Panc1 (cell line): ENCODE measurements around the gene FAHD2A. TPM values are rescaled to one million over a fixed set of nuclear protein-coding genes. Genes with fewer than 3 reads are reported as not detected.

ENCODE experiments used
- ATAC-seq: fragments of 200-7000 bp; cut with Tn5 transposase; 2 replicates; pipeline ENCODE4 v1.9.1; 2020; ENCODE audit warnings: mild to moderate bottlenecking, moderate library complexity
- BruUV-seq: library from RNA; stranded (reverse); fragments of 400-500 nt; replicated peaks from 2 replicates; lab custom pipeline; 2021; lab: Mats Ljungman, UMichigan
- CTCF ChIA-PET: fragments of 300-600 bp; sonication (Branson Sonifier 250); formaldehyde crosslinking; loops from one replicate; lab custom pipeline; 2022; ENCODE audit warnings: antibody characterized with exemption; lab: Charles Lee
- POLR2A ChIA-PET: fragments of 300-600 bp; sonication (Branson Sonifier 250); formaldehyde crosslinking; loops from one replicate; lab custom pipeline; 2022; ENCODE audit warnings: antibody characterized with exemption; lab: Charles Lee
- DNase-seq: peaks from one replicate; pipeline ENCODE4 v3.0.0-alpha.2; 2010; ENCODE audit warnings: low read depth, low spot score
- H3K27ac ChIP-seq: 2 replicates; pipeline ENCODE4 v1.5.1; 2011; ENCODE audit warnings: mild to moderate bottlenecking, low read length, inconsistent platforms
- H3K27me3 ChIP-seq: fragments of 200-500 bp; sonication (Bioruptor generic); 2 replicates; pipeline ENCODE4 v1.6.0; 2014; ENCODE audit warnings: low read length, inconsistent platforms; ENCODE audit not compliant: control insufficient read depth, insufficient read depth
- H3K36me3 ChIP-seq: fragments of 200-500 bp; sonication (Bioruptor generic); 2 replicates; pipeline ENCODE4 v1.5.1; 2014; ENCODE audit warnings: inconsistent platforms, mild to moderate bottlenecking, low read length, moderate library complexity; ENCODE audit not compliant: control insufficient read depth, insufficient read depth
- H3K4me1 ChIP-seq: 2 replicates; pipeline ENCODE4 v1.5.1; 2011; ENCODE audit warnings: inconsistent platforms, mild to moderate bottlenecking, low read length, moderate library complexity; ENCODE audit not compliant: control insufficient read depth, insufficient read depth
- H3K4me3 ChIP-seq, 2 experiments: 2 replicates each; pipeline ENCODE4 v1.5.1; 2011 to 2012; ENCODE audit warnings: low read depth in 2 of 2, low read length in 2 of 2, mild to moderate bottlenecking in 2 of 2, inconsistent platforms in 1 of 2, moderate library complexity in 1 of 2
- H3K9me3 ChIP-seq: fragments of 200-500 bp; sonication (Bioruptor generic); 2 replicates; pipeline ENCODE4 v1.5.1; 2014; ENCODE audit warnings: low read depth, mild to moderate bottlenecking, inconsistent platforms, low read length, moderate library complexity; ENCODE audit not compliant: control insufficient read depth, insufficient read depth
- POLR2AphosphoS5 ChIP-seq: IDR thresholded peaks from 2 replicates; pipeline ENCODE4 v1.6.1; 2012; ENCODE audit warnings: mild to moderate bottlenecking, low read depth, low read length, moderate library complexity
- SIN3A ChIP-seq: IDR thresholded peaks from 2 replicates; pipeline ENCODE4 v1.6.1; 2012; ENCODE audit warnings: low read depth, mild to moderate bottlenecking, low read length, moderate library complexity, borderline replicate concordance; ENCODE audit not compliant: insufficient read depth
- TCF7L2 ChIP-seq: IDR thresholded peaks from 2 replicates; pipeline ENCODE4 v1.6.1; 2011; ENCODE audit warnings: mild to moderate bottlenecking, low read depth, low read length, inconsistent platforms
- in situ Hi-C: cut with HindIII; loops from 2 replicates; pipeline ENCODE4 v1.10.0; 2016; ENCODE audit warnings: low sequenced_read_pairs, low pct_unique_long_range_greater_than_20kb
- intact Hi-C: fragments of 100-400 bp; cut with micrococcal nuclease; formaldehyde crosslinking; loops from one replicate; pipeline ENCODE4 v1.10.0; 2022; ENCODE audit not compliant: unreplicated experiment
- total RNA-seq: library from RNA; stranded (reverse); gene quantifications from one replicate; pipeline ENCODE4 v1.2.1, GENCODE V29; 2021; ENCODE audit not compliant: unreplicated experiment
- TF ChIP-seq, protein P1 (sequence below), 2 experiments: IDR thresholded peaks; 2 replicates each; pipeline ENCODE4 v1.6.1; 2011 to 2012; ENCODE audit warnings: low read depth in 2 of 2, control low read depth in 1 of 2, low read length in 1 of 2, mild to moderate bottlenecking in 1 of 2, moderate library complexity in 1 of 2; ENCODE audit not compliant: insufficient read depth in 1 of 2
- TF ChIP-seq, protein P2 (sequence below): fragments of 450-650 bp; IDR thresholded peaks from 2 replicates; pipeline ENCODE4 v1.5.1; 2017; ENCODE audit warnings: mild to moderate bottlenecking

FAHD2A gene
- total RNA-seq, 1 experiment from 2014 or later, result 17.2 TPM

DNA sequence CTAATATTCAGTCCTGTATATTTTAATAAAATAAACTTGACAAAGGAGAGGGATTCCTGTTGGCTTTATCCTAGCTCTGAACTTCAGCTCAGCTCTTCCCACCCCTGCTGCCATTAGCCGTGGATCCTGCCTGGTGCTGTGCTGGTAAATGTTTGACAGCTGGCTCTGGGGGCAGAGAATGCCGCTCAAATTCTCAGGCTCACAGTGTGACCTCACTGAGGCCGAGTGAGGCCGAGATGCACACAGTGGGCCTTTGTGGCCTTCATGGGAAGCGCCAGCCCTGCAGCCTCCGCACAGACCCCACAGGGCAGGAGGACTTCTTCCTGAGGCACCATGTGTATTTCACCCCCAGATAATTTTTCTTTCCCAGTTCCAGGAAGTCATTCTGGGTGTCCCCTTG is 16.5 kb upstream of the FAHD2A start:
- Histone ChIP-seq H3K4me1 (no peaks in the 10 kb centered on the region), H3K4me3 (no peak overlapping the region), H3K27ac (no peak overlapping the region), H3K27me3 (no peaks in the 10 kb centered on the region), H3K36me3 (no peaks in the 10 kb centered on the region), H3K9me3 (no peaks in the 10 kb centered on the region)
- ATAC-seq (no peak), DNase-seq (no peak)
- ChIA-PET POLR2A (no interaction called here), CTCF (no interaction called here)
- no TSS peak for BruUV-seq
- intact Hi-C loops (no loop called here), in situ Hi-C loops (no loop called here)
- TF ChIP-seq POLR2AphosphoS5, result no peak
- TF ChIP-seq, protein P1, sequence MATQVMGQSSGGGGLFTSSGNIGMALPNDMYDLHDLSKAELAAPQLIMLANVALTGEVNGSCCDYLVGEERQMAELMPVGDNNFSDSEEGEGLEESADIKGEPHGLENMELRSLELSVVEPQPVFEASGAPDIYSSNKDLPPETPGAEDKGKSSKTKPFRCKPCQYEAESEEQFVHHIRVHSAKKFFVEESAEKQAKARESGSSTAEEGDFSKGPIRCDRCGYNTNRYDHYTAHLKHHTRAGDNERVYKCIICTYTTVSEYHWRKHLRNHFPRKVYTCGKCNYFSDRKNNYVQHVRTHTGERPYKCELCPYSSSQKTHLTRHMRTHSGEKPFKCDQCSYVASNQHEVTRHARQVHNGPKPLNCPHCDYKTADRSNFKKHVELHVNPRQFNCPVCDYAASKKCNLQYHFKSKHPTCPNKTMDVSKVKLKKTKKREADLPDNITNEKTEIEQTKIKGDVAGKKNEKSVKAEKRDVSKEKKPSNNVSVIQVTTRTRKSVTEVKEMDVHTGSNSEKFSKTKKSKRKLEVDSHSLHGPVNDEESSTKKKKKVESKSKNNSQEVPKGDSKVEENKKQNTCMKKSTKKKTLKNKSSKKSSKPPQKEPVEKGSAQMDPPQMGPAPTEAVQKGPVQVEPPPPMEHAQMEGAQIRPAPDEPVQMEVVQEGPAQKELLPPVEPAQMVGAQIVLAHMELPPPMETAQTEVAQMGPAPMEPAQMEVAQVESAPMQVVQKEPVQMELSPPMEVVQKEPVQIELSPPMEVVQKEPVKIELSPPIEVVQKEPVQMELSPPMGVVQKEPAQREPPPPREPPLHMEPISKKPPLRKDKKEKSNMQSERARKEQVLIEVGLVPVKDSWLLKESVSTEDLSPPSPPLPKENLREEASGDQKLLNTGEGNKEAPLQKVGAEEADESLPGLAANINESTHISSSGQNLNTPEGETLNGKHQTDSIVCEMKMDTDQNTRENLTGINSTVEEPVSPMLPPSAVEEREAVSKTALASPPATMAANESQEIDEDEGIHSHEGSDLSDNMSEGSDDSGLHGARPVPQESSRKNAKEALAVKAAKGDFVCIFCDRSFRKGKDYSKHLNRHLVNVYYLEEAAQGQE (IDR thresholded peaks at IDR 0.05; ENCODE audit: insufficient read depth in 1 of 2, low read depth in 2 of 2, low read length in 1 of 2), result no peak
- TF ChIP-seq SIN3A, result no peak
- TF ChIP-seq TCF7L2, result no peak
- TF ChIP-seq, protein P2, sequence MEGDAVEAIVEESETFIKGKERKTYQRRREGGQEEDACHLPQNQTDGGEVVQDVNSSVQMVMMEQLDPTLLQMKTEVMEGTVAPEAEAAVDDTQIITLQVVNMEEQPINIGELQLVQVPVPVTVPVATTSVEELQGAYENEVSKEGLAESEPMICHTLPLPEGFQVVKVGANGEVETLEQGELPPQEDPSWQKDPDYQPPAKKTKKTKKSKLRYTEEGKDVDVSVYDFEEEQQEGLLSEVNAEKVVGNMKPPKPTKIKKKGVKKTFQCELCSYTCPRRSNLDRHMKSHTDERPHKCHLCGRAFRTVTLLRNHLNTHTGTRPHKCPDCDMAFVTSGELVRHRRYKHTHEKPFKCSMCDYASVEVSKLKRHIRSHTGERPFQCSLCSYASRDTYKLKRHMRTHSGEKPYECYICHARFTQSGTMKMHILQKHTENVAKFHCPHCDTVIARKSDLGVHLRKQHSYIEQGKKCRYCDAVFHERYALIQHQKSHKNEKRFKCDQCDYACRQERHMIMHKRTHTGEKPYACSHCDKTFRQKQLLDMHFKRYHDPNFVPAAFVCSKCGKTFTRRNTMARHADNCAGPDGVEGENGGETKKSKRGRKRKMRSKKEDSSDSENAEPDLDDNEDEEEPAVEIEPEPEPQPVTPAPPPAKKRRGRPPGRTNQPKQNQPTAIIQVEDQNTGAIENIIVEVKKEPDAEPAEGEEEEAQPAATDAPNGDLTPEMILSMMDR, result no peak

DNA sequence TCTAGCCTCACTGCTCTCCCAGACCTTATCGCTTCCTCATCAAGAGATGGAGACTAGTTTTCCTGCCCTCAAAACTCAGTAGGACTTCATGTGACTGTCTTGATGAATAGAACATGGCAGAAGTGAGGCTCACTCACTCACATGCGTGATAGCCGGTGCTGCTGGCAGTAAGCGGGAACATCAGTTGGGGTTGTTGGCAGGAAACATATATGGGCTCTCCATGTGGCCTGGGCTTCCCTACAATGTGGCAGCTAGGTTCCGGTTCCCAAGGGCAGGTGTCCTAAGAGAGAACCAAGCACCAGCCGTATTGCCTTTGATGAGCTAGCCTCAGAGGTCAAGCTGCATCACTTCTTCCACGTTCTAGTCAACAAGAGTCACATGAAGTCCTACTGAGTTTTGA is 15.2 kb upstream of the FAHD2A start:
- Histone ChIP-seq H3K4me3 (no peak overlapping the region), H3K36me3 (no peaks in the 10 kb centered on the region), H3K4me1 (no peaks in the 10 kb centered on the region), H3K9me3 (no peaks in the 10 kb centered on the region), H3K27me3 (no peaks in the 10 kb centered on the region), H3K27ac (no peak overlapping the region)
- intact Hi-C loops, result no loop called here
- BruUV-seq, result no TSS peak
- no peak for TF ChIP-seq TCF7L2
- no peak for TF ChIP-seq POLR2AphosphoS5
- POLR2A ChIA-PET, result no interaction called here
- no peak for ATAC-seq
- DNase-seq, result no peak
- in situ Hi-C loops, result no loop called here
- CTCF ChIA-PET, result no interaction called here

DNA sequence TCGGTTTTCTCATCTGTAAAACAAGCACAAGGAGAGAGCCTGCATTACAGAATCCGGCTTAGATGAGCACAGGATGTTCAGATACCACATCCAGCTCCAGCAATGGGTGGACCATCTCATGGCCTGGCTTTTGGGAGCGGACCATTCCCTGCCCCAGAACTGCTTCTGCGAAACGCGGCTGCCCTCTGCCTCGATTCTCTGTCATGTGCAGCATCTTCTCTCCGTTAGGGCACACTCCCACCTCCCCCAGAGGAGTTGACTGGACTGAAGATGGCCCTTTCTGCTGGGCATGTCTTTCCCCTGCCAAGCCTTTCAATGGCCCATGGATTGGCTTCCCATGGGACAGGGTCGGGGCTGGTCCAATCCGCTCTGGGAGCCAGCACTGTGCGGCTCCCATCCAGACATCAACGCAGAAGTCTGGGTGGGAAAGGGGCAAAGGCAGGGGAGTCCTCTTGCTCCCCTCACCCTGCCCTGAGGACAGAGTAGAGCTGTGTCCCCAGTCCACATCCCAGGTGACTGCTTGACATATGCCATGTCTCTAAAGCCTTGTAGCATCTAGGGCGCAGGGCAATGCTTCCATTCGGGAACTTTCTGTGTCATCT is 14.3 kb upstream of the FAHD2A start:
- TF ChIP-seq, protein P2, result no peak
- TF ChIP-seq, protein P1 (IDR thresholded peaks at IDR 0.05; ENCODE audit: insufficient read depth in 1 of 2, low read depth in 2 of 2, low read length in 1 of 2), result no peak
- no peak for TF ChIP-seq SIN3A
- no peak for TF ChIP-seq POLR2AphosphoS5
- no peak for TF ChIP-seq TCF7L2
- DNase-seq, result no peak
- H3K4me3 ChIP-seq, result no peak overlapping the region
- intact Hi-C loops (no loop called here), in situ Hi-C loops (no loop called here)
- ChIA-PET CTCF (interaction anchor here (0.6 to 1.5 kb wide), 2 partner anchors 346 to 398 kb away, joined by 3 read pairs; no protein-coding TSS in a partner anchor), POLR2A (no interaction called here)
- no peak for ATAC-seq
- H3K9me3 ChIP-seq, result no peaks in the 10 kb centered on the region
- H3K27me3 ChIP-seq, result no peaks in the 10 kb centered on the region
- no peaks in the 10 kb centered on the region for H3K36me3 ChIP-seq
- no TSS peak for BruUV-seq
- no peaks in the 10 kb centered on the region for H3K4me1 ChIP-seq
- no peak overlapping the region for H3K27ac ChIP-seq
